Measurements from ENCODE around the gene RNF8.
"Not testable (repeated sequence)": the region's sequence is repeated elsewhere in the genome, so short reads cannot be mapped to it uniquely, and the experiment has no call there.

The RNF8 gene, protein sequence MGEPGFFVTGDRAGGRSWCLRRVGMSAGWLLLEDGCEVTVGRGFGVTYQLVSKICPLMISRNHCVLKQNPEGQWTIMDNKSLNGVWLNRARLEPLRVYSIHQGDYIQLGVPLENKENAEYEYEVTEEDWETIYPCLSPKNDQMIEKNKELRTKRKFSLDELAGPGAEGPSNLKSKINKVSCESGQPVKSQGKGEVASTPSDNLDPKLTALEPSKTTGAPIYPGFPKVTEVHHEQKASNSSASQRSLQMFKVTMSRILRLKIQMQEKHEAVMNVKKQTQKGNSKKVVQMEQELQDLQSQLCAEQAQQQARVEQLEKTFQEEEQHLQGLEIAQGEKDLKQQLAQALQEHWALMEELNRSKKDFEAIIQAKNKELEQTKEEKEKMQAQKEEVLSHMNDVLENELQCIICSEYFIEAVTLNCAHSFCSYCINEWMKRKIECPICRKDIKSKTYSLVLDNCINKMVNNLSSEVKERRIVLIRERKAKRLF

DNA sequence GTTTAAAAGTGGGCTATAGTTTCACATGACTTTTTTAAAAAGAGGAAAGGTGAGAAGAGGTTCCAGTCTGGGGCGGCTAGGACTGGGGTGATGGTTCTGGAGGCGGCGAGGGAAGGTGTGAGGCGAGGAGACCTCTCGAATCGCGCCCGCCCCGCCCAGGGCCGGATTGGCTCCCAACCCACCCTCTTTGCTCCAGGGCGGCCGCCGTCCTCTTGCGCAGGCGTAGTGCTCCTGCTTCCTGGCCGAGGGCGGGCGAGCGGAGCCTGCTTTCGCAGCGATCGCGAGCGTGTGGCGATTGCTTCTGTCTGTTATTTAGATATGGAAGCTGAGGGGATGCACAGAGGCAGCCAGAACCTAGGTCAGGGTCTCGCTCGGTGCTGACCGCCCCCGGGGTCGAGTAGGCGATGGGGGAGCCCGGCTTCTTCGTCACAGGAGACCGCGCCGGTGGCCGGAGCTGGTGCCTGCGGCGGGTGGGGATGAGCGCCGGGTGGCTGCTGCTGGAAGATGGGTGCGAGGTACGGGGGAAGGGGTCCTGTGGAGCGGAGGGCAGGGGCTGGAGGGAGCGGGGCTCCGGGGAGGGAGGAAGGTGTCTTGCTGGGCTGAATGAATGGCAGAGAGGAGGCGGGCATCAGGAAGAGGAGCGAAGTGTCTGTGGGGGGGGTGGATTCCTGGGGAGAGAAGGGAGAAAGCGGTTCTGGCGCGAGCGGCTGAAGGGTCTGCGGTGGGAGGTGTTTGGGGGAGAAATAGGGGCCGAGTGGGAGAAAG lies at the start of gene RNF8:
RNF8 (plus strand) TSS at position 223 of the 765 bp plus-strand sequence; CDS start at position 405, 182 bp downstream.
- peak; percentile 50 to 60 for DNase-seq (ENCODE audit: low read depth in 2 of 2)

DNA sequence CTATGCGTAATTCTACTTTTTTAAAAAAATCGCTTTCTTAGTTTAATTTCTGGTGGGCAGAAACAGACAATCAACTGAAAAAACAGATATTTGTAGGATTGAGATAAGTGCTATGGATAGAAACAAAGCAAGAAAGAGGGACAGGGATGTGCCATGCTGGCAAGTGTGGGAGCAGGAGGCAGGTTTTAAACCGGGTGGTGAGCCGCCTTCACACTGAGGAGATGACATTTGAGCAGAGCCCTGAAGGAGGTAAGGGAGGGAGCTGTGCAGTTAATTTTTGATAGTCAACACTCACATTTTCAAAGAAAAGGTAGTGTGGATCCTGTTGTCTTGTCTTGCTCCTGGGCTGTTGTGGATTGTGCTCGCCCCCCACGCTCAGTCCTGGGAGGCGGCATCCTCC lies 49.0 kb upstream of the RNF8 start:
- DNase-seq (ENCODE audit: low read depth in 2 of 2), result no peak

DNA sequence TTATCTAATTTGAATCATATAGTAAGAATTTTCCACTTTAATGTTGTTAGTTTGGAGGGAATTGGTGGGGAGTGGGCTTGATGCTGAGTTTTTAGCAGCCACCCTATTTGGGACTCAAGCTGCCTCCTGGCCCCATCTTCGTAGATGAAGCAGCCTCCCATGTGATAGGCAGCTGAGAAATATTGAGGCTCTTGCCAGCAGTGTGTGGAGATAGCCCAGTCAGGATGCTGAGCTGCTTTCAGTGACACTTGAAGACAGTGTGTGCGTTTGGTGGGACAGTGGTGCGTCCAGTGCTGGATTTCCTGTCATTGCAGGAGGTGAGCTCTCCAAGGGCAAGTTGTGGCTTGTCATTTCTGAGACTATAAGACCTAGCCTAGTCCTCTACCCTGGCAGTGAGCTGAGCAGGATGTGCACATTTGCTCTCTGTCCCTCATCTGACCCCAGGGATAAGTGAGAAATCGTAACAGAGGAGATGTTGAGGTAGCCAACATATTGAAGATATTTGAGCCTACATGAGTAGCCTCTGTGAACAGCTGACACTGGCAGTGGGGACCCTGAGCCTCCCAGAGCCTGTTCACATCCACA lies 47.9 kb upstream of the RNF8 start:
- DNase-seq (ENCODE audit: low read depth in 2 of 2), result no peak

DNA sequence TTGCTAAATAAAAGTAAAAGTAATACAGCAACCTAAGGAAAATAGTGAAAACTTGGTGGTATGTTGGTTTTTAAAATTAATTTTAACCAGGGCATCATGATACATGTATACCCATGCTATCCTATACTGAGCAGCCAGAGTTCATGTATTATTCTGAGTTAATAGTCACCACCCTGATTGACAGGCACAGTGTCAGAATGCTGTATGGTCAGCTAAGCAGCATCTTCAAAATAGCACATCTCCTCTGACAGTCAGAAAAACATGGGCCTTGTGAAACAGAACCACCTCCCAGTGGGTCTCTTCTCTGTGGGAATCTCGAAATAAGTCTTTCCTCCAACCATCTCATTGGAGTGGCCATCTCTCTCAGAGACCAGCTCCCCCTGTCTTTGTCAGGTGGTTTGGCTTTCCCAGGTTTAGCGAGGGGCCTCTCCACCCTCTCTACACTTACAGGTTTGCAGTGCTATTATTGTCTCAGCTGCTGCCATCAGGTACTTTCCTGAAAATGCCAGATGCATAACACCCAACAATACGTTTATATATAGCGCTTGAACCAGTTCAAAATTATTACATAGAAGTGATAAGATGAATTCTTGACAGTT lies 47.1 kb upstream of the RNF8 start:
- DNase-seq (ENCODE audit: low read depth in 2 of 2), result no peak

DNA sequence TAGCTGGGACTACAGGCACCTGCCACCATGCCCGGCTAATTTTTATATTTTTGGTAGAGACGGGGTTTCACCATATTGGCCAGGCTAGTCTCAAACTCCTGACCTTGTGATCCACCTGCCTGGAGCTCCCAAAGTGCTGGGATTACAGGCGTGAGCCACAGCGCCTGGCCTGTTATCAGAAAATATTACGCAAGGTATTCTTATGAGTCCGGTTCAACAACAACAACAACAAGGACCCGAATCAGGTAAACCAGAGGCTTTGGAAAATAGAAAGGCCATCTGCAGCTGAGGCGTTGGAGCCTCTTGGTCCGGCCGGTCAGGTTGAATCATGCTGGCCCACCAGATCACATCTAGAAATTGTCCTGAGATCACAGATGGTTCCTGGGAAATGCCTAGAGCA lies 46.3 kb upstream of the RNF8 start:
- DNase-seq (ENCODE audit: low read depth in 2 of 2), result not testable (repeated sequence)

DNA sequence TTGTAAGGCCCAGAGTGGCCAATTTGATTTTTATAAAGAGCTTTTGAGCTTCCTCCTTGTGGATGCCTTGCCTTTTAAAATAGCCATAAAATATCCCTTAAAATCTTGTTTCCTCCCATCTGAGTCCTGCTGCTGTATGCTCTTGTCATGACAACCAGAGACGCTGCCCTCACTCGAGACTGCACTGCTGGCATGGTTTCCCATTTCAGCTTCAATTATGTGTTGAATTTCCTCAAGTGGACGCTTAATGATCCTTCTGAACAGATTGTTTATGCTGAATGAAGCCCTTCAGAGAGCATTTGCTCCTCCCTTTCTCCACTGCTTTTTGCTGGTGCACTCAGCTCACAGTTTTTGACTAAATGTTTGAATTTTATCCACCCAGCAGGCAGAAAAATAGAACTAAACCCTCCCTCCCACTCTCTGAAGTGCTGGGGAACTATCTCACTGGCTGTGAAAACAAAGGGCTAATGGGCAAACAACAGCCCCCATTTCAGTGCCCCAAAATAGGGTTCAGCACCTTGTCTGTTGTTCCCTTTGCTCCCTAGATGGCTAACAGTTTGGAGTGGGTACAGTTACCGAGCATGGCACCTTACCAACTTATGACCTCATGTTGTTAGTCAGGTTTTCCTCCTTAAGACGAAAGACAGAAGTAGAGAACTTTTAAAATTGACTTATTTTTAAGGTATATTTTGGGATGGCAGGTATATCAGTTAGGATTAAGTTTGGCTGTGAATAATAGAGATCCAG lies 45.5 kb upstream of the RNF8 start:
- DNase-seq (ENCODE audit: low read depth in 2 of 2), result no peak

DNA sequence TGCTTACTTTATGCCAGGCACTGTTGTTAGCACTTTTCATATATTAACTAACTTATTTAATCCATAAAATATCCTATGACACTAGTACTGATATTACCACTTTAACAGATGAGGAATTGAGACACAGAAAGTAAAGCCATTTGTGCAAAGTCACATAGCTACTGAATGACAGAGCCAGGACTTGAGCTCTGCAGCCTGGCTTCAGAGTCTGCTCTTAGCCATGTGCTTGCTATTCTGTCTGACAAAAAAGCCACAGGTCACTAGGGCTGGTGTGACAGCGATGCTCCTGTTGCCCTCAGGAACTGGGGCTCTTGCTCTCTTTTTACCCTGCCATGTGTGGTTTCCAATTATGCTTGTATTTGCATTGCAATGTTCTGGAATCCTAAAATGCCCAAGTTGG lies 44.7 kb upstream of the RNF8 start:
- no peak for DNase-seq (ENCODE audit: low read depth in 2 of 2)

DNA sequence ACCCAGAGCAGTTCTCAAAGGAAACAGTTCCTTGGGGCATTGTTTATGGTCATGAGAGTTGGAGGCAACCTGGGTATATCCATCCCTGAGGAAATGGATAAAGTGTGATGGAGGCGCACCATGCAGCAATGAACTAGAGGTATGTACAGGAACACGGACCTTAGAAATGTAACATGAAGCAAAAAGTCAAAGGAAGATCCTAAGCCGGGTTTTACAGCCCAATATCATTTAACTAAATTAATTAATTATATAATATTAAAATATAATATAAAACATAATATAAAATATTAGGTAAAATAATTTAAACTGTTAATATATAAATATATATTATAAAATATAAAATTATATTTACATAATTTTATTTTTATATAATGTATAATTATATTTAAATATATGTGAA lies 44.1 kb upstream of the RNF8 start:
- DNase-seq (ENCODE audit: low read depth in 2 of 2), result no peak

DNA sequence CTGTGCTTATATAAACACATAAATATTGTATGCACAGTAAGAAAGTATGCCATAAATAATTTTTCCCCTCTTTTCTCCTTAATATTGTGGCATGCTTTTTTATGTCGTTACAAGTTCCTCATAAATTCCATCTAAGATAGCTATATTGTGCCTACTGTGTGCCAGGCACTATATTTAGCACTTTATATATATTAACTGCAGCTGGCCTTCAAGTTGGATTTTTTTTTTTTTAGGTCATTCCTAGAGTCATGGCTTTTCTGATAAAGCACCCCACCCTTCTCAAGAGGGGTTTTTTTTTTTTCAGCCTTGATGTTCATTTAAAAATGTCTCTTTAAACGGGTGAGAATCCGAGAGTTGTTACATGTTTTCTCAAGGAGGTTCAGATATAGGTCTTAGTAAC lies 42.8 kb upstream of the RNF8 start:
- DNase-seq (ENCODE audit: low read depth in 2 of 2), result no peak

DNA sequence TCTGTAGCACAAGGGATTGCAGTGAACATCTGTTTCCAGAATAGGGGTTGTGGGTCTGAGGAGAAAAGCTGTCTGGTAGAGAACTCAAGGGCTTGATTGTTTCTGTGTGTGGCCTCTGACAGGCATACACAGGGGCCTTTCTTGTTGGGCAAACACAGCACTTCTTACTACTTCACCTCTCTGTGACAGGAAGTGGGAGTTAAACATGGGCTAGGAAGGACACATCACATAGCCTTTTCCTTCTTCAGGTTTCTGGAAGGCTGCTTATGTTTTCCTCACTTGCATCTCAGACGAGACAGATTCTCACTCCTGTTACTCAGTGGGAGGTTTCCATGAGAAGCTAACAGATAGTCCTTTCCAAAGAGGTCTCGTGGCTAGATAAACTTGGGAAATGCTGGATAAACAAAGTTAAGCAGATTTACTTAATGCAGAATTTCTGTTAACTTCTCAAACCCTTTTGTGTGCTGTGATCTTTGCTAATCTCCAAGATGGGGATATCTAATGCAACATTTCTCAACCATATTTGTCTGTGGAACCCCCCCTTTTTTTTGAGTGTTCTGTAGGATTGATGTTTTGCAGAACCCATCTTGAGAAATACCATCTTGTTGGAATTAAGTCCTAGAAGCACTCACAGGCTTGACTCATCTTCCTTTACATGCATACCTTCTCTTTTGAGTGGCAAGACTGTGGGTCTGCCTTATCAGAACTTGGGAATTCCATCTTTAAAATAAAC lies 41.9 kb upstream of the RNF8 start:
- peak; percentile 52 to 53 for DNase-seq (ENCODE audit: low read depth in 2 of 2)

DNA sequence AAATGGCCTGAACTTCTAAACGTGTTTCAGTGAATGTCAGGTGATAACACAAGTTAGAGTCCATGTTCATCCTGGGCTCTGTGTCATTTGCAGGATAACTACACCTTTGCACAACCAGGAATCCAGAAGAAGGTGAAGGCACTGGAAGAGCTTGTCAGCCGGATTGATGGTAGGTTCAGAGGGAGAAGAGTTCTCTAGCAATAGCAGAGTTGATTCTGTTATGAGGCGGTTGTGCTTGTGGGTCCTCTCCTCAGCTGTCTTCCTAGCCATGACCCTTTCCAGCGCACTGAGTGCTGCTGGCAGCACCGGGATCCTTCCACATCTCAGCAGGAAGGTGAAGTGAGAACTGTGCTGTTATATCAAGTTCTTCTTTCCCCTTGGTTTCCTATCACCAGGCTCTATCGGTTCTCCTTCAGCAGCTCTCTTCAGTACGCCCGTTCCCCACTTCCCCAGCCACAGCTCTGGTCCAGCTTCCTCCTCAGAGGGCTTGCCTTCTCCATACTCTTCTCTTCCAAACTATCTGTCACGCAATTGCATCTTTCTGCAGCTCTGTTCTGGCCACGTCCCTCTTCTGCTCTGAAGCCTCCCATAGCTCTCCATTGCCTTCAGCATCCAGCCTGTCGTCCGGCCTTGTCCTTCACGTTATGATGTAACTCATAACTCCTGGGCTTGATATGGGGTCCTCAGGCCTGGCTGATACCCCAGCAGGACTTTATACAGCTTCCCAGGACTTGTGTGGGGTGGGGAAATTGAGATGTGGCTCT lies 39.9 kb upstream of the RNF8 start:
- DNase-seq (ENCODE audit: low read depth in 2 of 2), result no peak

DNA sequence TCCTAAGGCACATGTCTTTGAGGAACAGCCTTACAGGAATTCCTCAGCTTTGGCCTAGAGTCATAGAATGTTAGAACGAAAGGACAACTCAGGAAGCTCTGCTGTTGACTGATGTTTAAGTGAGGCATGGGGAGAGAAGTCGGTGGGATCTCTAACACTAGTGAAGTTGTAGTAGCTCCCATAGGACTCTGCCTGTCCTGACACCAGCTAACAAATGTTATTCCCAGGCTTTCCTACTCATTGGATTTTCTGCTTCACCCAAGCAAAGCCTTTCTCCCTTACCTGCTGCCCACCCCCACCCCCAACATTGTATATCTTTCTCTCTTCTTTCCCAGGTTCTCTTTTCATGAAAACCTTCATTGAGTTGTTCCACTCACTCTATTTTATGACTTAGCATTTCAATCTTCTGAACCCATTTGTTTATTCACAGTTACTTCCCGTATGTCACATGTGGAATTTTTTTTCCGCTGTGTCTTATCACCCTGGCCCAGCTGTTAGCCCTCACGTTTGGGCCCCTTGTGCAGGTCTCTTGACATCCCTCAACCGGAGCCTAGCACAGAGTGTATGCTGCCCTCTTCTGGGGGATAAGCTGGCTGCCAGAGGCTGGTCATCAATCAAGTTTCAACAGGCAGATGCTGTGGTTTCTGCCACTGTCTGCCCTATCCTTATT lies 39.2 kb upstream of the RNF8 start:
- no peak for DNase-seq (ENCODE audit: low read depth in 2 of 2)

DNA sequence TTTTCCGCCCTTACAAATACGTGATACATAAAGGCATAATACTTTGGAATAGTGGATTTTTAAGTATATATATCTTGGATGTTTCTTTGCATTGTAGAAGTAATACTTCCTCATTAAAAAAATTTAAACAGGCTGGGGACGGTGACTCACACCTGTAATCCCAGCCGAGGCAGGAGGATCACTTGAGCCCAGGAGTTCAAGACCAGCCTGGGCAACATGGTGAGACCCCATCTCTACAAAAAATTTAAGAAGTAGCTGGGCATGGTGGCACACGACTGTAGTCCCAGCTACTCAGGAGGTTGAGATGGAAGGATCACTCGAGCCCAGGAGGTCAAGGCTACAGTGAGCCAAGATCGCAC lies 38.6 kb upstream of the RNF8 start:
- DNase-seq (ENCODE audit: low read depth in 2 of 2), result no peak

DNA sequence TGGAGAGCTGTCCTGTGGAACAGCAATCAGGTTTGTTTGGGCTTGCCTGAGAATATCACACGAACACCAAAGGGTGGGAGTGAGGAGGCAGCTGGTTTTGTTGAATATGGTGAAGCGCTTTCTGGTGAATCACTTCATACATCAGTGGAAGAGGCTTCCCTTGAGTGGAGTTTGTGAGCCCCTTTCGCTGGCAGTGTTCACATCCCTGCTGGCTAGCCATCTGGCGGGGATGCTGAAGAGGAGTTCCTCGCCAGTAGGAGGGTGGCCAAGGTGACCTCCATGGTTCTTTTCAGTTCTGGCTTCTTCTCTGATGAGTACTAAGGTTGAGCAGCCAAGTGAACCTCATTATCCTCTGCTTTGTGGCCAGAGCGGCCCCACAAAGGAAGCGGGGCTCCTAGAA lies 37.7 kb upstream of the RNF8 start:
- DNase-seq (ENCODE audit: low read depth in 2 of 2), result no peak

DNA sequence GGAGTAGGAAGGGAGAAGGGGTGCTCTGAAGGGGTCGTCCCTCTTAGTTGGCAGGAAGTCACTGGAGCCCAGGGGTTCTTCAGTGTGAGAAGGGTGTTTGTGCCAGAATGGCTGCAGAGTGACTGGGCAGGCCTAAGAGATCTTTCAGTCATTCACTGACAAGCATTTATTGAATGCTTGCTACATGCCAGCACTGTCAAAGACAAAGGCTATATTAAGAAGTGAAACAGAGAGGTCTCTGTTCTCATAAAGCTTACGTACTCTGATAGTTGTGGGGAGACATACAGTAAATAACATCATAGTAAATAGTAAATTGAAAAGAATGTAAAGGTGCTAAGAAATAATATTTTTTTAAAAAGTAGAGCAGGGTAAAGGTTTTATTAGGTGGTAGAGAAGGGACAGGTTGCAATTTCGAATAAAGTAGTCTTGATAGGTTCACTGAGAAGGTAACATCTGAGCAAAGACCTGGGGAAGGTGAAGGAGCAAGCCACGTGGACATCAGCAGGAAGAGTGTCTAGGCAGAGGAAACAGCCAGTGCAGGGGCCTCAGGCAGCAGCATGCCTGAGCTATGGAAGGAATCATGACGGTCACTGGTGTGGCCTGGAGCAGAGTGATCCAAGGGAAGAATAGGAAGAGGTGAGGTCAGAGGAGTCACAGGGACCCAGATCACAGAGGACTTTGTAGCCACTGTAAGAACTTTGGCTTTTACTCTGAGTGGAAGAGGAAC lies 36.3 kb upstream of the RNF8 start:
- DNase-seq (ENCODE audit: low read depth in 2 of 2), result no peak

DNA sequence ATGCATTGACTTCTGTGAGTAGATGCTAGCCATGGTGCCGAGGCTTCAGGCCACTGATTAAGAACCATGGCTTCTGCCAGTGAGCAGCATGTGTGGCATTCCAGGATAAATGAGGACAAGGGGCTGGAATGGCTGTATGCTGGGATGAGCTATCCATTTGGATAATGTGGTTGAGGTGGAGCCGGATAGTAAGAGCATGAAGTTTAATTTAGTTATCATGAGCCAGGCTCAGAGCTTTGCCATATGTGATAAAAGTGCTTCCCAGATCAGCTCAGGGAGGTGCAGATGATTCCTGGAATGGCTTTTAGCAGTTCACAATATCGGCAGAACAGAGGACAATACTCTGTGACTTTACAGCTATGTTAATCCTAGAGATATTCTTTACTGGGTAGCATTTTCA lies 34.6 kb upstream of the RNF8 start:
- DNase-seq (ENCODE audit: low read depth in 2 of 2), result no peak

DNA sequence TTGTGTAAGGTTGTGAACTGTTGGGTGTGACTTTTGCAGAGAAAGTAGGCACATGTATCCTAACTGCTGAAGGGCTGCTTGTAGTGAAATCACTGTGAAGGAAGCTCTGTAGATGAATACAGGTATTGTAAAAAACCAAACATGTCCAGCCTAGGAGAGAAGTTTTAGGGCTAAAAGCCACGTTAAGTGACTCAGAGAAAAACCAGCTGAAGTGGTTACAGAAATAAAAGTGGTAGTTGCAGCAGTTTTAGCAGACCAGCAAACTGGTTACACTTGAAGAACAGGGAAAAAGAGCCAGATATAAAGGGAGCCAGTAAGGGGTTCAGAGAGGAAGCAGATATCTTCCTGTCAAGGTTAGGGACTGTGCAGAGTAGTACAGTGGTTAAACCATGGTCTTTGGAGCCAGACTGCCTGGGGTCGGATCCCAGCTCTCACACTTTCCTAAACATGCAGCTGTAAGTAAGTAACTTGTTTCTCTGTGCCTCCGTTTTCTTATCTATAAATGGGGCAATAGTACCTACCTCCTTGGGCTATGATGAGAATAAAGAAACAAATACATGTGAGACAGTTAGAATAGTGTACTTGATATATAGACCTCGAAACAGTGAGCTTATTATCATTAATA lies 33.8 kb upstream of the RNF8 start:
- DNase-seq (ENCODE audit: low read depth in 2 of 2), result no peak

DNA sequence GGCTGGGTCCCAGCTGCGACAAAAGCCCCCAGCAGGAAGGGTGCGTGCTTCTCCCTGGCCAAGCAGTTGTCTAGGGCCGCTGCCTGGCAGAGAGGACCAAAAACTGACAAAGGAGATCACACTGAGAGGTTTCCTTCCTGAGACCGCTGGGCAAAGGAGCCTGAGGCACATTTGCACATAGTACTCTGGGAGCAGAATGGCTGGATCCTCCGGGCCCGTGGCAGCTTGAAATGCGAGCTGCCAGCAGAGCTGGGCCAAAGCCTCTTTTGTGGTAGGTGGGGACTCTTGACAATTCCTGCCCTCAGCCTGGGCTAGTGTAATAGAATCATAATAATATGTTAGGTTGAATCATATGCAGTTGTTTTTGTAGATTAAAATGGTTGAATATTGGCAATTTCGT lies 33.1 kb upstream of the RNF8 start:
- no peak for DNase-seq (ENCODE audit: low read depth in 2 of 2)

All from fibroblast of skin of left biceps (primary cell).